ENCODE measurements around the gene TNKS2.

Gene TNKS2

GRCh38 chr10:91772461-91772860 is 25.8 kb upstream of the TNKS2 start:
- Histone ChIP-seq H3K4me1 (ENCODE audit: control insufficient read depth, insufficient read depth, low read length) (no peaks in the 10 kb centered on the region), H3K9me3 (ENCODE audit: control insufficient read depth, insufficient read depth, low read length) (no peaks in the 10 kb centered on the region), H3K4me3 (ENCODE audit: low read length) (no peak overlapping the region), H3K27me3 (ENCODE audit: control insufficient read depth, insufficient read depth, low read length) (no peaks in the 10 kb centered on the region), H3K27ac (ENCODE audit: low read length) (no peak overlapping the region), H3K36me3 (ENCODE audit: control insufficient read depth, insufficient read depth, low read length) (no peaks in the 10 kb centered on the region)
- DNase-seq (ENCODE audit: low read depth, low spot score): no peak
- WGBS (ENCODE audit: insufficient coverage, insufficient read length): no CpG with 5 or more reads among the region's 2 CpGs

DNA sequence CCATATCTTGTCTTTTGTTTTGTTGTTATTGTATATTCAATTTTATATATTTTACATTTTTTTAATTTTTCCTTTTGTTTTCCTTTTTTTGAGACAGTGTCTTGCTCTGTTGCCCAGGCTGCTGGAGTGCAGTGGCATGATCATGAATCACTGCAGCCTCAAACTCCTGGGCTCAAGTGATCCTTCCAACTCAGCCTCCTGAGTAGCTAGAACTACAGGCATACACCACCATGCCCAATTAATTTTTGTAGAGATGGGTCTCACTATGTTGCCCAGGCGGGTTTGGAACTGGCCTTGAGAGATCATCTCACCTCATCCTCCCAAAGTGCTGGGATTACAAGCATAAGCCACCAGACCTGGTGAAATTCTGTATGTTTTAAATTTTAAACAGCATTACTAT is 25.4 kb upstream of the TNKS2 start:
- no peak overlapping the region for H3K4me3 ChIP-seq (ENCODE audit: low read length)
- no peaks in the 10 kb centered on the region for H3K4me1 ChIP-seq (ENCODE audit: control insufficient read depth, insufficient read depth, low read length)
- WGBS (ENCODE audit: insufficient coverage, insufficient read length): no CpG with 5 or more reads among the region's 1 CpG
- no peaks in the 10 kb centered on the region for H3K27me3 ChIP-seq (ENCODE audit: control insufficient read depth, insufficient read depth, low read length)
- no peaks in the 10 kb centered on the region for H3K36me3 ChIP-seq (ENCODE audit: control insufficient read depth, insufficient read depth, low read length)
- no peak for DNase-seq (ENCODE audit: low read depth, low spot score)
- H3K27ac ChIP-seq (ENCODE audit: low read length): no peak overlapping the region
- H3K9me3 ChIP-seq (ENCODE audit: control insufficient read depth, insufficient read depth, low read length): no peaks in the 10 kb centered on the region

GRCh38 chr10:91774571-91774970 is 23.7 kb upstream of the TNKS2 start:
- no peak for DNase-seq (ENCODE audit: low read depth, low spot score)
- H3K27me3 ChIP-seq (ENCODE audit: control insufficient read depth, insufficient read depth, low read length): no peaks in the 10 kb centered on the region
- no CpG with 5 or more reads among the region's 2 CpGs for WGBS (ENCODE audit: insufficient coverage, insufficient read length)
- no peaks in the 10 kb centered on the region for H3K9me3 ChIP-seq (ENCODE audit: control insufficient read depth, insufficient read depth, low read length)
- no peak overlapping the region for H3K4me3 ChIP-seq (ENCODE audit: low read length)
- H3K4me1 ChIP-seq (ENCODE audit: control insufficient read depth, insufficient read depth, low read length): 0 out of 2 replicates have a peak, but pooled peaks cover 1% of the 10 kb centered on the region
- H3K36me3 ChIP-seq (ENCODE audit: control insufficient read depth, insufficient read depth, low read length): no peaks in the 10 kb centered on the region
- no peak overlapping the region for H3K27ac ChIP-seq (ENCODE audit: low read length)

- DNase-seq (ENCODE audit: low read depth, low spot score): no peak
- H3K4me3 ChIP-seq (ENCODE audit: low read length): no peak overlapping the region
- WGBS (ENCODE audit: insufficient coverage, insufficient read length): no CpG with 5 or more reads among the region's 2 CpGs
Measured at GRCh38 chr10:91775731-91776130, 22.5 kb upstream of the TNKS2 start.

DNA sequence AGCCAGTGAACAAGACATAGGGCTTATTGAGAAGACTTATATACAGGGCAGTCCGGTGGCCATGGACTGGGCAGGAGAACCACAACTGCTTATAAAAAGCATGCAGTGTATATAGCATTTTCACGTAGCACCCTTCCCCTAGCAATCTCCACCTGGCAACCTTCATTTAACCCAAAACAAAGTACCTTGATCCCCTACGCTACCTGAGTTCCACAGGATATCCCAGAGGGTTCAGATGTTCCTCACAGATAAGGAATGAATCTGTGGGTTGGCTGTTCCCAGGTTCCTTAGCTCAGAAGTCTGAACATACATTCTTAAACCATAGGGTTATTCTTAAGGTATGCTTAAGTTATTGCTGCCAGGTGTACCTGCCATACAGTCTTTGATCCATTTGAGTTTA is 22.0 kb upstream of the TNKS2 start:
- H3K4me1 ChIP-seq (ENCODE audit: control insufficient read depth, insufficient read depth, low read length): 0 out of 2 replicates have a peak, but pooled peaks cover 1% of the 10 kb centered on the region
- WGBS (ENCODE audit: insufficient coverage, insufficient read length): no CpG with 5 or more reads among the region's 3 CpGs

More at GRCh38 chr10:91775731-91776130, 22.5 kb upstream of the TNKS2 start:
- Histone ChIP-seq H3K9me3 (ENCODE audit: control insufficient read depth, insufficient read depth, low read length) (no peaks in the 10 kb centered on the region), H3K4me1 (ENCODE audit: control insufficient read depth, insufficient read depth, low read length) (0 out of 2 replicates have a peak, but pooled peaks cover 1% of the 10 kb centered on the region), H3K36me3 (ENCODE audit: control insufficient read depth, insufficient read depth, low read length) (no peaks in the 10 kb centered on the region), H3K27me3 (ENCODE audit: control insufficient read depth, insufficient read depth, low read length) (no peaks in the 10 kb centered on the region), H3K27ac (ENCODE audit: low read length) (no peak overlapping the region)

GRCh38 chr10:91778485-91778884 is 19.7 kb upstream of the TNKS2 start:
- H3K9me3 ChIP-seq (ENCODE audit: control insufficient read depth, insufficient read depth, low read length): no peaks in the 10 kb centered on the region
- no peak overlapping the region for H3K4me3 ChIP-seq (ENCODE audit: low read length)
- H3K4me1 ChIP-seq (ENCODE audit: control insufficient read depth, insufficient read depth, low read length): 0 out of 2 replicates have a peak, but pooled peaks cover 1% of the 10 kb centered on the region
- DNase-seq (ENCODE audit: low read depth, low spot score): no peak
- no CpG with 5 or more reads among the region's 1 CpG for WGBS (ENCODE audit: insufficient coverage, insufficient read length)
- H3K27me3 ChIP-seq (ENCODE audit: control insufficient read depth, insufficient read depth, low read length): no peaks in the 10 kb centered on the region
- no peaks in the 10 kb centered on the region for H3K36me3 ChIP-seq (ENCODE audit: control insufficient read depth, insufficient read depth, low read length)
- H3K27ac ChIP-seq (ENCODE audit: low read length): no peak overlapping the region

More for the DNA sequence above, 22.0 kb upstream of the TNKS2 start:
- no peaks in the 10 kb centered on the region for H3K36me3 ChIP-seq (ENCODE audit: control insufficient read depth, insufficient read depth, low read length)
- DNase-seq (ENCODE audit: low read depth, low spot score): no peak
- H3K27ac ChIP-seq (ENCODE audit: low read length): no peak overlapping the region
- no peaks in the 10 kb centered on the region for H3K9me3 ChIP-seq (ENCODE audit: control insufficient read depth, insufficient read depth, low read length)
- no peaks in the 10 kb centered on the region for H3K27me3 ChIP-seq (ENCODE audit: control insufficient read depth, insufficient read depth, low read length)
- H3K4me3 ChIP-seq (ENCODE audit: low read length): no peak overlapping the region

DNA sequence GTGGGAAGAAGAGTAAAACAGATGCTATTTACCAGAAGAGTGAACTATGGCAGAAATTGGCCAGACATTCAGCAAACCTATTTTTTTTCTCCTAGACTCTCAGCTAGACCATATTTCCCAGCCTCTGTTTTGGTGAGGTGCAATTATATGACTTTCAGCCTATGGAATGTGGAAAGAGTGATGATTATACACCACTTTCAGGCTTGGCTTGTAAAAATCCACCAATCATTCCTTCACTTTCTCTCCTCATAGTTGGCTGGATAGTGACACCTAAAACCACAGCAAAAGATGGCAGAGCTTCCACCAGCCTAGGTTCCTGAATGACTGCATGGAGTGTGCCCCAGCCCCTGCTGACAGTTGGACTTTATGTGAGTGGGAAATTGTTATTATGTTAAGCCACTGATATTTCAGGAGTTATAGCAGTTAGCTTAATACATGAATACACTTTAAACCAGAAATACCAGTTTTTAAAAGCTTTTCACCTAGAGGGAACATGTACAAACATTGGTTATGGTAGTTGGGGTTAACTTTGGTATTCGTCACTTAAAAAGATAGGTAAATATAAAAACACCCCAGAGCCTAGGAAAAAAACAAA is 19.1 kb upstream of the TNKS2 start:
- DNase-seq (ENCODE audit: low read depth, low spot score): no peak
- H3K4me3 ChIP-seq (ENCODE audit: low read length): no peak overlapping the region
- no peaks in the 10 kb centered on the region for H3K36me3 ChIP-seq (ENCODE audit: control insufficient read depth, insufficient read depth, low read length)
- no peak overlapping the region for H3K27ac ChIP-seq (ENCODE audit: low read length)
- H3K9me3 ChIP-seq (ENCODE audit: control insufficient read depth, insufficient read depth, low read length): no peaks in the 10 kb centered on the region
- no CpG with 5 or more reads among the region's 1 CpG for WGBS (ENCODE audit: insufficient coverage, insufficient read length)
- H3K4me1 ChIP-seq (ENCODE audit: control insufficient read depth, insufficient read depth, low read length): 0 out of 2 replicates have a peak, but pooled peaks cover 1% of the 10 kb centered on the region
- no peaks in the 10 kb centered on the region for H3K27me3 ChIP-seq (ENCODE audit: control insufficient read depth, insufficient read depth, low read length)

DNA sequence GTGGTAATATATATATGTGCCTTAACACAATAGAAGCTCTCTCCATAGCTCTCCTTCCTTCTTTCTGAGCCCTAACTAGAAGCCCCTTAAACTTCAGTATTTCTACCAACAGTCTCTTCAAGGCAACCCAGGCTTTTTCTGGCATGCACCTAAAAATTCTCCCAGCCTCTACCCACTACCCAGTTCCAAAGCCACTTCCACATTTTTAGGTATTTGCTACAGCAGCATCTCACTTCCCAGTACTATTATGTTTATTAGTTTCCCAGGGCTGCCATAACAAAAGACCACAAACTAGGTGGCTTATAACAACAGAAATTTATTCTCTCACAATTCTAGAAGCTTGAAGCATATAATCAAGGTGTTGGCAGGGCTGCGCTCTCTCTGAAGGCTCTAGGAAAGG is 15.7 kb upstream of the TNKS2 start:
- Histone ChIP-seq H3K4me1 (ENCODE audit: control insufficient read depth, insufficient read depth, low read length) (0 out of 2 replicates have a peak, but pooled peaks cover 1% of the 10 kb centered on the region), H3K27me3 (ENCODE audit: control insufficient read depth, insufficient read depth, low read length) (no peaks in the 10 kb centered on the region), H3K9me3 (ENCODE audit: control insufficient read depth, insufficient read depth, low read length) (no peaks in the 10 kb centered on the region), H3K36me3 (ENCODE audit: control insufficient read depth, insufficient read depth, low read length) (no peaks in the 10 kb centered on the region), H3K4me3 (ENCODE audit: low read length) (no peak overlapping the region), H3K27ac (ENCODE audit: low read length) (no peak overlapping the region)
- DNase-seq (ENCODE audit: low read depth, low spot score): no peak
- WGBS (ENCODE audit: insufficient coverage, insufficient read length): no CpG with 5 or more reads among the region's 1 CpG

- H3K27ac ChIP-seq (ENCODE audit: low read length): no peak overlapping the region
- no CpG with 5 or more reads among the region's 1 CpG for WGBS (ENCODE audit: insufficient coverage, insufficient read length)
- no peak overlapping the region for H3K4me3 ChIP-seq (ENCODE audit: low read length)
- no peak for DNase-seq (ENCODE audit: low read depth, low spot score)
- H3K36me3 ChIP-seq (ENCODE audit: control insufficient read depth, insufficient read depth, low read length): no peaks in the 10 kb centered on the region
- 0 out of 2 replicates have a peak, but pooled peaks cover 2% of the 10 kb centered on the region for H3K4me1 ChIP-seq (ENCODE audit: control insufficient read depth, insufficient read depth, low read length)
- H3K9me3 ChIP-seq (ENCODE audit: control insufficient read depth, insufficient read depth, low read length): no peaks in the 10 kb centered on the region
- H3K27me3 ChIP-seq (ENCODE audit: control insufficient read depth, insufficient read depth, low read length): no peaks in the 10 kb centered on the region
Measured at GRCh38 chr10:91785830-91786229, 12.4 kb upstream of the TNKS2 start.

- H3K9me3 ChIP-seq (ENCODE audit: control insufficient read depth, insufficient read depth, low read length): no peaks in the 10 kb centered on the region
- WGBS (ENCODE audit: insufficient coverage, insufficient read length): no CpG with 5 or more reads among the region's 2 CpGs
- DNase-seq (ENCODE audit: low read depth, low spot score): no peak
- H3K36me3 ChIP-seq (ENCODE audit: control insufficient read depth, insufficient read depth, low read length): no peaks in the 10 kb centered on the region
- H3K4me1 ChIP-seq (ENCODE audit: control insufficient read depth, insufficient read depth, low read length): 0 out of 2 replicates have a peak, but pooled peaks cover 2% of the 10 kb centered on the region
- H3K27me3 ChIP-seq (ENCODE audit: control insufficient read depth, insufficient read depth, low read length): no peaks in the 10 kb centered on the region
- no peak overlapping the region for H3K4me3 ChIP-seq (ENCODE audit: low read length)
- H3K27ac ChIP-seq (ENCODE audit: low read length): no peak overlapping the region
Measured at GRCh38 chr10:91787258-91787657, 11.0 kb upstream of the TNKS2 start.

DNA sequence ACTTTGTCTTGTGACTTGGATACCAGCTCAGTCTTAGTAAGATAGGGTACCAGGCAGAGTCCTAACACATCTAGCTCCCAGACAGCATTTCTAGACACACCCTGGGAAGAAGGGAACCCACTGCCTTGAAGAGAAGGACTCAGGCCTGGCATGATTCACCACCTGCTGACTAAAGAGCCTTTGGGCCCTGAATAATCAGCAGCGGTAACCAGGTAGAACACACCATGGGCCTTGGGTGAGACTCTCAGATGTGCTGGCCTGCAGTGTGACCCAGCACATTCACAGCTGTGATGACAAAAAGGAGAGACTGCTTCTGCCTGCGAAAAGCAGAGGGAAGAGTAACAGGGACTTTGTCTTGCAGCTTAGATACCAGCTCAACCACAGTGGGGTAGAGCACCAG is 10.4 kb upstream of the TNKS2 start:
- H3K9me3 ChIP-seq (ENCODE audit: control insufficient read depth, insufficient read depth, low read length): no peaks in the 10 kb centered on the region
- no peaks in the 10 kb centered on the region for H3K36me3 ChIP-seq (ENCODE audit: control insufficient read depth, insufficient read depth, low read length)
- no peak overlapping the region for H3K27ac ChIP-seq (ENCODE audit: low read length)
- no peak for DNase-seq (ENCODE audit: low read depth, low spot score)
- no peak overlapping the region for H3K4me3 ChIP-seq (ENCODE audit: low read length)
- no CpG with 5 or more reads among the region's 2 CpGs for WGBS (ENCODE audit: insufficient coverage, insufficient read length)
- 0 out of 2 replicates have a peak, but pooled peaks cover 2% of the 10 kb centered on the region for H3K4me1 ChIP-seq (ENCODE audit: control insufficient read depth, insufficient read depth, low read length)
- H3K27me3 ChIP-seq (ENCODE audit: control insufficient read depth, insufficient read depth, low read length): no peaks in the 10 kb centered on the region
